IPS-15b (cell line): ENCODE measurements around the gene TCAIM.
"Not testable (repeated sequence)": the region's sequence is repeated elsewhere in the genome, so short reads cannot be mapped to it uniquely, and the experiment has no call there.

Experiments
- H3K27me3 ChIP-seq: one replicate; pipeline ENCODE4 v1.6.1; 2013; ENCODE audit warnings: low read length; ENCODE audit not compliant: control insufficient read depth, insufficient read depth
- H3K36me3 ChIP-seq: one replicate; pipeline ENCODE4 v1.6.1; 2013; ENCODE audit warnings: low read length; ENCODE audit not compliant: control insufficient read depth, insufficient read depth
- H3K4me1 ChIP-seq: one replicate; pipeline ENCODE4 v1.6.1; 2013; ENCODE audit warnings: mild to moderate bottlenecking, low read length; ENCODE audit not compliant: control insufficient read depth, insufficient read depth
- H3K4me3 ChIP-seq: one replicate; pipeline ENCODE4 v1.5.1; 2013; ENCODE audit warnings: low read depth, low read length
- H3K9ac ChIP-seq: one replicate; pipeline ENCODE4 v1.6.1; 2013; ENCODE audit warnings: low read depth, mild to moderate bottlenecking, low read length
- H3K9me3 ChIP-seq: one replicate; pipeline ENCODE4 v1.6.1; 2013; ENCODE audit warnings: mild to moderate bottlenecking, low read length; ENCODE audit not compliant: control insufficient read depth, insufficient read depth

Gene TCAIM

DNA sequence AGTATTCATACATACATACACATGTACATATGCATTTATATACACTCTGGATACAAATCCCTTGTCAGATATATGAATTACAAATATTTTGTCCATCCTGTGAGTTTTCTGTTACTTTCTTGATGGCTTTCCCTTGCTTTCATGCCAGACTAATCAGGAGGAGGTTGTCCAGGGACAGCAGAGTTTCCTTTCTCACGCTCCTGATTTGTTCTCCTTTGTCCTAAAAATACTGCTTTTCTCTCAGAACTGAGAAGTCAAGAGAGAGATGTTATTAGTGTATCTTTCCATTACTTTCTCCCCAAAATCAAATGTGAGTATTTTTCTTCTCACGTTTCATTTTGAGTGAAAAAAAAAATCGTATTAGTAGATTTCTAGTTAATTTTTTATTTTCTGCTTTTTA is 12.1 kb upstream of the TCAIM start:
- Histone ChIP-seq H3K4me3 (no peak overlapping the region), H3K9me3 (no peaks in the 10 kb centered on the region), H3K9ac (no peak overlapping the region), H3K4me1 (no peaks in the 10 kb centered on the region), H3K27me3 (no peaks in the 10 kb centered on the region), H3K36me3 (no peaks in the 10 kb centered on the region)

DNA sequence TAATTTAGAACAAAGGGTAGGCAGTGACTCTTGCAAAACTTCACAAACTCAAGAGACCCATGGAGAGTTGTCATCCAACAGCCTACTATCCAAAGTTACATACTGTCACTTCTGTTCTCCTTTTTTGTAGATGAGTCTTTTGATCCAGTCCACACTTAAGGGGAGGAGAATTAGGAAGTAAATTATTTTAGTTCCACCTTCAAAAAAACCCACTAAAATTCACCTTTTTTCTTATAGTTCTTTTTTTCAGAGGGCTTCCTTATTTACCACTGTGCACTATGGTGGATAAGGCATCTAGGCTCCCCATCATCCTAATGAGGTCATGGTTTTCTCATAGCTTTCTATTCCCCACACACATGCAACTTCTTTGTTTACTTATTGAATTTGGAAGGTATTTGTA is 8.6 kb upstream of the TCAIM start:
- Histone ChIP-seq H3K4me1 (no peaks in the 10 kb centered on the region), H3K36me3 (no peaks in the 10 kb centered on the region), H3K9me3 (no peaks in the 10 kb centered on the region), H3K27me3 (peaks cover 2% of the 10 kb centered on the region), H3K9ac (no peak overlapping the region), H3K4me3 (no peak overlapping the region)

DNA sequence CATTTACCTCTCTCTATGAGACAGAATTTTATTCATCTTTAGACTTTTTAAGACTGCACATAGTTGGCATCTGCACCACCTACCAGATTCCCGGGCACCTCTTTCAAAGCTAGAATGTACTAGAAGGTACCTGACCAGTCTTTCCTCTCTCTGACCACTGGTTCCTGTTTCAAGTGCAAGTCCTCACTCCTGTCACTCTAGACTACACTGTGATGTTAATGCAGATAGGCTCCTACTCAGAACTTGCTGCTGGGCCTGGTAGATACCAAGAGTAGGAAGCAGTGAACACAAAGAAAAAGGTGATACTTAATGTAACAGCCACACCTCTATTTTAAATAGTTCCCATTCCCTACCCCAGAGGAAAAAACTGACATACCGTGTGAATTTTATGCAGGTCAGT is 8.1 kb upstream of the TCAIM start:
- Histone ChIP-seq H3K9ac (no peak overlapping the region), H3K27me3 (peaks cover 2% of the 10 kb centered on the region), H3K36me3 (no peaks in the 10 kb centered on the region), H3K4me1 (no peaks in the 10 kb centered on the region), H3K9me3 (no peaks in the 10 kb centered on the region), H3K4me3 (no peak overlapping the region)

DNA sequence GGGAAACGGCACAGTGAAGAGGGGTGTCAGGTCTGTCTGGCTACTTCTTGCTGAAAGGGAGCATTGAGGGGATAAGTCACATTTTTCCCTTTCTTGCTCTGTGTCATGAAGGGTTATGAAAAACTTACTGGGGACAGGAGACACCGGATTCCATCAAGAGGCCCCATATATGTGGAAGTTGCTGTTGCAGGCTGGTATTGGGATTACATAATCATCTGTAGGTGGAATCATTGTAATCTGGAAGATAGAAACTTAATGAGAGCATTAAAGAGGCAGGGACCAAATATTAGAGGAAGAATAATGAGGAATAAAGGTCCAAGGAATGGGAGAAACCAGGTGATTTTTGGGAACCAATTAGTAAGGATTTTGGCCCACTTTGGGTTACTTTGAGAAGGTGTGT is 4.2 kb upstream of the TCAIM start:
- H3K4me3 ChIP-seq, result no peak overlapping the region
- peaks cover 2% of the 10 kb centered on the region for H3K27me3 ChIP-seq
- no peaks in the 10 kb centered on the region for H3K36me3 ChIP-seq
- no peaks in the 10 kb centered on the region for H3K9me3 ChIP-seq
- H3K9ac ChIP-seq, result no peak overlapping the region
- H3K4me1 ChIP-seq, result no peaks in the 10 kb centered on the region

DNA sequence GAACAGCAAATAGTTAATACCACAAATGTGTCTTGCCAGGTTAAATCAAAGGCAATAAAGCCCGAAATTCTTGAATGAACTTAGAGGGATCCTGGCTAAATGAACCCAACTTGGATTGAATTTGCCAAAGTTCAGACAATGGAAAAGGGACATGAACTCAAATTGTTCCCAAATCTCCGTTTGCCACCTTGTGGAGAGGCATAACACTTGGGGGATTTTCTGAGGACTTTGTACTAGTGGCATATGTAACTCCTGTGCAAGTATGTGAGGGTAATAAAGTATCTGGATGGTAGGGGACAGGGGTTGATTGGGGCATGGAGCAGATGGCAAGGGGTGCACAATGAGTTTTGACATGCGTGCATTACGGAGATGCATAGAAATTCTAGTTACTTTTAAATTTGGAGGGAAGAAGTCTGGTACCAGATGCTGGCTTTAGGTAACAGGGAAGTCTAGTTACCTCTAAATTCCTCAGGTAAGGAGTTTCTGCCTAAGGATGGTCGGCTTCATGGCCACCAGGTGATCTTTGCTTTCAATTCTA is 1.2 kb upstream of the TCAIM start:
- Histone ChIP-seq H3K9ac (peak overlapping the region; percentile 84), H3K36me3 (no peaks in the 10 kb centered on the region), H3K4me3 (peak overlapping the region; percentile 84), H3K4me1 (no peaks in the 10 kb centered on the region), H3K27me3 (peaks cover 2% of the 10 kb centered on the region), H3K9me3 (no peaks in the 10 kb centered on the region)

DNA sequence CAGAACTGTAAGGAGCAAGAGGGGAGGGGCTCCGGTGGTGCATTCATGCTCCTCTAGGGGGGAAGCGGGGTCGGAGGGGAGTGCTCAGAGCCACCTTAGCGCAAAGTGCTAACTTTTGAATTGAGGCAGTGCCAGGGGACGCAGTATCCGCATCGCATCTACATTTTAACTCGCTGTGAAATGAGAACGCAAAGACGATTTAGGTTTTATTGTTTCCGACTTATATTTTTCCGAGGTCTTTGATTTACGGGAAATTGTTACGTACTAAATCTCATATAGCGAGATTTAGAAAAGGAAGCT is 212 bp downstream of the TCAIM start:
- peaks cover 2% of the 10 kb centered on the region for H3K27me3 ChIP-seq
- H3K36me3 ChIP-seq, result no peaks in the 10 kb centered on the region
- no peaks in the 10 kb centered on the region for H3K4me1 ChIP-seq
- H3K9me3 ChIP-seq, result no peaks in the 10 kb centered on the region
- peak overlapping the region; percentile 84 for H3K4me3 ChIP-seq
- H3K9ac ChIP-seq, result peak overlapping the region; percentile 70

DNA sequence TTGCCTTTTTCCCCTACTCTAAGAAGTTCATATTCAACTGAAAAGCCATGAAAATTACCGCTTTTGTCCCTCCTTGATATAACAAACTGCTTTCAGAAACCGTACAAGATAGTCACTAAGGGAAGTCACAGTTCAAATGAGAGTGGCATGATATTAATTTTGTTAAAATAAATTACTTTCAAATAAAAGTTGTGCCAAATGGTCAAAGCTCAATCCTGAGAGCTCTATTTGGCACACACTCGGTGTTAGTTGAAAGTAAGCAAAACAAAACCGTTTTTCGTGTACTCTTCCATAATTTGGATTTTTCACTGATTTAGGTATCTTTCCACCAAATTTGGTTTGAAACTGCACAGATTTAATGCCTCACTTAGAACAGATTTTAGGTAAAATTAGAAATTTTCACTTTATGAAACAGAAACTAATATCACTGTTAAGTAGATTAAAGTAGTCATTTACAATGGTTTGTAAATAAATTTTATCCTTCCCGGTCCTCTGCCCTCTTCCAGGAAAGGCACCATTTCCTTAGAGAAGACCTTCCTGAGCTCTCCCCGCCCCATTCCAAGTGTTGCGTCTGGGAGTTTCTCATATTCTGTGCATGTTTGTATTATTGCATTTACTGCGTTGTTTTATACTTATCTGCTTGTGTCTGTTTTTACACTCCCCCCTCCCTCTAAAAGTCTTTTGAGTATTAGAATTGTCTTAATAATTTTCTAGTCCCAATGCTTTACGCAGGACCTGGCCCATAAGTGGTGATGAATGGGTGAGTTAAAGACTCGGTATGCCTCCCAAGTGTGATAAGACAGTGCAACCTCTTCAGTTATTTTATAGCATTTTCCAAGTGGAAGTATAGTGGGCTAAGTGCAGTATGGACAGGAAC is 853 bp downstream of the TCAIM start:
- H3K27me3 ChIP-seq, result no peaks in the 10 kb centered on the region
- no peaks in the 10 kb centered on the region for H3K36me3 ChIP-seq
- no peaks in the 10 kb centered on the region for H3K9me3 ChIP-seq
- H3K4me1 ChIP-seq, result no peaks in the 10 kb centered on the region
- H3K9ac ChIP-seq, result peak overlapping the region; percentile 70
- peak overlapping the region; percentile 84 for H3K4me3 ChIP-seq

DNA sequence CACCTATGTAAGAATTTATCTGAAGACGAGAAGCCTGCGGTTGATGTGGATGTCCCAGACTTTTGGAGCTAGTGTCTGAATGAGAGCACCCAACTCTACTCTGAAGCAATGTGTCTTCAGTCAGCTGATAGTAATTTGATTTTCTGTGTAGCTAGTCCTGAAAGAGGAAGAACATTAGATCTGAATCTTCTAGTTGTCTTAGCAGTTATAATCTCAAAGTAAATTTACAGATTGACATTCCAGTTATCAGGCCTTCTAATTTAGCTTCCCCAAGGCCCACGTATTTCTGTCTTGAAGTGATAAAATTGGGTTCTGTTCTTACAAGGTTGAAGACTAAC is 1.5 kb downstream of the TCAIM start:
- H3K4me3 ChIP-seq, result peak overlapping the region; percentile 84
- H3K9ac ChIP-seq, result no peak overlapping the region

DNA sequence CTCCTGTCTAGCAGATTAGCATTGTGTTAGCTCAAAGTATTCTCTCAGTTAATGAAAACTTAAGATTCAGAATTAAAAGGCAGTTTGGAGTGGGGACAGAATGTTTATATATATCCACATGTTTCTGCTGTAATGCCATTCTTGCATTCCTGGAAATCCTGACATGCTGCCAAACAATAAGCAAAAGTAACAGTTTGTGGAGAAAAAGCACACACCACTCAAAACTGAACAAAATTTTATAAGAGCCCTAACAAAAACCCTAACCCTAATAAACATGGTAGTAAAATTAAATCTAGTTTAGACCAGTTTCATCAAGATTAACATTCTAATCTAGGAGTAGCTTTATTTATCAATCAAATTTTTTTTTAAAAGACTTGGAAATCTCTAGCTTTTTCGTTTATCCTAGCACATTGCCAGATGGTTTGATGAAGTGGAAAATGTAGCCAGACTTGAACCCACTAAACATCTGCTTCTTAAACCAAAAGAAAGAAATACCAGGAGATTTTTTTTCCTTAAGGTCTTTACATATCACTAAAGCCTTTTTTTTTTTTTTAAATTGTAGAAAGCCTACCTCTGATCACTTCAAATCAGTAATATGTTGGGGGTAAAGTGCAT is 3.7 kb downstream of the TCAIM start:
- no peak overlapping the region for H3K9ac ChIP-seq
- no peak overlapping the region for H3K4me3 ChIP-seq
- H3K27me3 ChIP-seq, result no peaks in the 10 kb centered on the region
- no peaks in the 10 kb centered on the region for H3K4me1 ChIP-seq
- H3K36me3 ChIP-seq, result no peaks in the 10 kb centered on the region
- H3K9me3 ChIP-seq, result no peaks in the 10 kb centered on the region

More for the DNA sequence above, 1.5 kb downstream of the TCAIM start:
- Histone ChIP-seq H3K36me3 (no peaks in the 10 kb centered on the region), H3K27me3 (no peaks in the 10 kb centered on the region), H3K4me1 (no peaks in the 10 kb centered on the region), H3K9me3 (no peaks in the 10 kb centered on the region)

DNA sequence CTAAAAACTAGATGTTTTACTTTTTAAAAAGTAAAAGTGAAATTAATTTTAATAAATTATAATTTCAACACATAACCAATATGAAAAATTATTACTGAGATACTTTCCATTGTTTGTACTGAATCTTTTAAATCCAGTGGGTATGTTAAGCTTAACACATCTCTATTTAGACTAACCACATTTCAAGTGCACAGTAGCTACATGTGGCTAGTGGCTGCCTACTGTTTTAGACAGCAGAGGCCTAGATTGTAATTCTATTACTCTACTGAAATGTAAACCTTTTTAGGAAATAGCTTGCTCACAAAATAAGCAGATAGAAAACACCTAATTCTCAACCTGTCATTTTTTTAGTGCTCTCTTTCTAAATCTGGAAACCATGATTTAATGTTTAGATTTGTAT is 4.9 kb downstream of the TCAIM start:
- H3K36me3 ChIP-seq, result no peaks in the 10 kb centered on the region
- H3K27me3 ChIP-seq, result no peaks in the 10 kb centered on the region
- no peaks in the 10 kb centered on the region for H3K4me1 ChIP-seq
- no peaks in the 10 kb centered on the region for H3K9me3 ChIP-seq
- H3K4me3 ChIP-seq, result no peak overlapping the region
- no peak overlapping the region for H3K9ac ChIP-seq

DNA sequence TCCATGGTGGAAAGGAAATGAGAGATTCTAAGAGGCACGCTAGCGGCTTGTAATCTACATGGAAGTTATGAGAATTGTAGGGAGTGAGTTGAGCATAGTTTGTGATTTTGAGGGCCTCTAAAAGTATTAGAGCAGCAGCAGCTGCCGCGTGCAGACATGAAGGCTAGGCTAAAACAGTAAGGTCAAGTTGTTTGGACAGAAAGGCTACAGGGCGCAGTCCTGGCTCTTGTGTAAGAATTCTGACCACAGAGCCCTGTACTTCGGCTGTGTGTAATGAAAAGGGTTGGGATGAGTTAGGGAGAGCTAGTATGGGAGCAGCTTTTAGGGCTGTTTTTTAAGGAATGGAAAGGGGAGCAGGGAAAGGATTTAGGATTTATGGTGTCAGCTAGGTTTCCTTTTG is 8.0 kb downstream of the TCAIM start:
- H3K4me1 ChIP-seq, H3K9ac ChIP-seq, H3K36me3 ChIP-seq, H3K27me3 ChIP-seq, H3K9me3 ChIP-seq, H3K4me3 ChIP-seq: not testable (repeated sequence)

DNA sequence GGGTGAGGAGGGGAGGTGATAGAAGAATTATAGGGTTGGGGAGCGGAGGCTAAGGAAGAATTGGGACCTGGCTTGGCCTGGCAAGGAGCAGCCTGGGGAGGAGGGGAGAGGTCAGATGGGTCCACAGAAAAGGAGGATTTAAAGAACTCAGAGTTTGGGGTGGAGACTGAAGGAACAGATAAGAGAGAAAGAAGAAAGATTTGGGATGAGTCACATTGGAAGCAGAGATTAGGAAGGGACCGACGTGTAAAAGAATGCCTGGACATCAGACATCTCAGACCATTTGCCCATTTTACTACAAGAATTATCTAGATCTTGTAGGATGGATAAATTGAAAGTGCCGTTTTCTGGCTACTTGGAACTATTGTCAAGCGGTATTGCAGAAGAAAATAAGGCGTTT is 10.4 kb downstream of the TCAIM start:
- H3K4me1 ChIP-seq, result no peaks in the 10 kb centered on the region

More for the DNA sequence above, 10.4 kb downstream of the TCAIM start:
- H3K36me3 ChIP-seq, result no peaks in the 10 kb centered on the region
- no peaks in the 10 kb centered on the region for H3K9me3 ChIP-seq
- H3K4me3 ChIP-seq, result no peak overlapping the region
- H3K27me3 ChIP-seq, result no peaks in the 10 kb centered on the region
- H3K9ac ChIP-seq, result no peak overlapping the region
